Right lobe of liver (tissue), 4 donors: Measurements from ENCODE around the gene NCAPD2.
"Not testable (repeated sequence)": the region's sequence is repeated elsewhere in the genome, so short reads cannot be mapped to it uniquely, and the experiment has no call there.

Experiments used
- POLR2A ChIP-seq: fragments of 450-650 bp; IDR thresholded peaks from one replicate; pipeline ENCODE4 v1.6.1; 2017; ENCODE audit warnings: antibody characterized with exemption, mild to moderate bottlenecking
- TF ChIP-seq, protein P1 (sequence below), 4 donors: fragments of 200-600 bp in 3 of 4; fragments of 450-650 bp in 1 of 4; IDR thresholded peaks; one replicate each; pipeline versions ENCODE4 v1.5.1 to v1.8.0; 2016 to 2022; ENCODE audit warnings: antibody characterized with exemption in 4 of 4, mild to moderate bottlenecking in 2 of 4
- donor health status: DM: no; HTN: no; CAD: no.
- donor health status: DM: no; HTN: no; CAD: no.
- donor health status: DM: no; HTN: yes; CAD: no.

DNA sequence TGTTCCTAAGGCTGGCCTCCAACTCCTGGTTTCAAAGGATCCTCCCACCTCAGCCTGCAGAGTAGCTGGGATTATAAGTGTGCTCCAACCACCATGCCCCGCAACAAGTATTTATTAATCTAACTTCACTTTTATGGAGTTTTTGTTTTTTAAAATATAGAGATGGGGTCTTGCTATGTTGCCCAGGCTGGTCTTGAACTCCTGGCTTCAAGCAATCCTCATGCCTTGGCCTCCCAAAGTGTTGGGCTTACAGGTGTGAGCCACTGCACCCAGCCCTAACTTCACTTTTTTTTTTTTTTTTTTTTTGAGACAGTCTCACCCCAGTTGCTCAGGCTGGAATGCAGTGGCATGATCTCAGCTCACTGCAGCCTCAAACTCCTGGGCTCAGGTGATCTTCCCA, 3.2 kb upstream of the NCAPD2 start:
- TF ChIP-seq, protein P1, sequence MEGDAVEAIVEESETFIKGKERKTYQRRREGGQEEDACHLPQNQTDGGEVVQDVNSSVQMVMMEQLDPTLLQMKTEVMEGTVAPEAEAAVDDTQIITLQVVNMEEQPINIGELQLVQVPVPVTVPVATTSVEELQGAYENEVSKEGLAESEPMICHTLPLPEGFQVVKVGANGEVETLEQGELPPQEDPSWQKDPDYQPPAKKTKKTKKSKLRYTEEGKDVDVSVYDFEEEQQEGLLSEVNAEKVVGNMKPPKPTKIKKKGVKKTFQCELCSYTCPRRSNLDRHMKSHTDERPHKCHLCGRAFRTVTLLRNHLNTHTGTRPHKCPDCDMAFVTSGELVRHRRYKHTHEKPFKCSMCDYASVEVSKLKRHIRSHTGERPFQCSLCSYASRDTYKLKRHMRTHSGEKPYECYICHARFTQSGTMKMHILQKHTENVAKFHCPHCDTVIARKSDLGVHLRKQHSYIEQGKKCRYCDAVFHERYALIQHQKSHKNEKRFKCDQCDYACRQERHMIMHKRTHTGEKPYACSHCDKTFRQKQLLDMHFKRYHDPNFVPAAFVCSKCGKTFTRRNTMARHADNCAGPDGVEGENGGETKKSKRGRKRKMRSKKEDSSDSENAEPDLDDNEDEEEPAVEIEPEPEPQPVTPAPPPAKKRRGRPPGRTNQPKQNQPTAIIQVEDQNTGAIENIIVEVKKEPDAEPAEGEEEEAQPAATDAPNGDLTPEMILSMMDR (IDR thresholded peaks at IDR 0.05): not testable (repeated sequence)
- TF ChIP-seq POLR2A: not testable (repeated sequence)
